WTC11 (cell line): ENCODE measurements around the gene RTL1.

Source experiments
- CREB1 ChIP-seq: sonication (generic); formaldehyde crosslinking; IDR thresholded peaks from 2 replicates; pipeline ENCODE4 v1.8.0; 2023; ENCODE audit warnings: mild to moderate bottlenecking, missing genetic modification reagents
- CTCF ChIP-seq: fragments of 200-600 bp; IDR thresholded peaks from 2 replicates; pipeline ENCODE4 v1.8.0; 2022; ENCODE audit warnings: antibody characterized with exemption
- E2F1 ChIP-seq: sonication (generic); formaldehyde crosslinking; IDR thresholded peaks from 2 replicates; pipeline ENCODE4 v1.8.0; 2022; ENCODE audit warnings: mild to moderate bottlenecking, missing genetic modification reagents
- FOXJ3 ChIP-seq: sonication (generic); formaldehyde crosslinking; IDR thresholded peaks from 2 replicates; pipeline ENCODE4 v1.9.0; 2021; ENCODE audit warnings: missing genetic modification reagents, mild to moderate bottlenecking, borderline replicate concordance
- SMAD3 ChIP-seq: sonication (generic); formaldehyde crosslinking; IDR thresholded peaks from 2 replicates; pipeline ENCODE4 v1.8.0; 2022; ENCODE audit warnings: missing genetic modification reagents, mild to moderate bottlenecking, borderline replicate concordance
- SP1 ChIP-seq: sonication (generic); formaldehyde crosslinking; conservative IDR thresholded peaks from 2 replicates; pipeline ENCODE4 v1.8.1; 2022; ENCODE audit warnings: missing genetic modification reagents
- ZNF263 ChIP-seq: sonication (generic); formaldehyde crosslinking; IDR thresholded peaks from 2 replicates; pipeline ENCODE4 v1.8.1; 2022; ENCODE audit warnings: low read depth, mild to moderate bottlenecking, moderate library complexity, missing genetic modification reagents
- ZNF317 ChIP-seq: sonication (generic); formaldehyde crosslinking; IDR thresholded peaks from 2 replicates; pipeline ENCODE4 v1.8.1; 2023; ENCODE audit warnings: low read depth, mild to moderate bottlenecking, moderate library complexity, missing genetic modification reagents, borderline replicate concordance
- ZNF425 ChIP-seq: fragments of 250-450 bp; sonication (Bioruptor Pico); conservative IDR thresholded peaks from 2 replicates; pipeline ENCODE4 v1.9.0; 2021; ENCODE audit warnings: mild to moderate bottlenecking

GRCh38 chr14:100874051-100874410, 29.5 kb downstream of the RTL1 start:
- no peak for TF ChIP-seq SP1
- TF ChIP-seq CREB1 (CRISPR knock-in tag): no peak
- TF ChIP-seq CTCF: no peak
- TF ChIP-seq ZNF425 (CRISPR knock-in tag): no peak
- TF ChIP-seq SMAD3 (CRISPR knock-in tag): no peak
- no peak for TF ChIP-seq ZNF317 (CRISPR knock-in tag)
- no peak for TF ChIP-seq FOXJ3 (CRISPR knock-in tag)
- no peak for TF ChIP-seq E2F1
- TF ChIP-seq ZNF263: no peak
